Muscle layer of colon (tissue), 2 donors: ENCODE measurements around the gene COL8A2.

Source experiments
- H3K27ac ChIP-seq: one replicate; pipeline ENCODE4 v1.7.0; 2013; ENCODE audit warnings: low read depth, mild to moderate bottlenecking, low read length, moderate library complexity
- H3K27me3 ChIP-seq, 2 donors: one replicate each; pipeline ENCODE4 v1.7.0; 2013; ENCODE audit warnings: low read length in 2 of 2, mild to moderate bottlenecking in 2 of 2; ENCODE audit not compliant: insufficient read depth in 2 of 2, control insufficient read depth in 1 of 2
- H3K36me3 ChIP-seq: one replicate; pipeline ENCODE4 v1.7.0; 2013; ENCODE audit warnings: mild to moderate bottlenecking, low read length; ENCODE audit not compliant: insufficient read depth
- H3K4me1 ChIP-seq: one replicate; pipeline ENCODE4 v1.7.0; 2013; ENCODE audit warnings: mild to moderate bottlenecking, low read length; ENCODE audit not compliant: insufficient read depth
- H3K4me3 ChIP-seq, 2 donors: one replicate each; pipeline ENCODE4 v1.7.0; 2013; ENCODE audit warnings: low read length in 2 of 2, low read depth in 1 of 2, mild to moderate bottlenecking in 1 of 2, moderate library complexity in 1 of 2
- H3K9ac ChIP-seq: one replicate; pipeline ENCODE4 v1.7.0; 2013; ENCODE audit warnings: low read length
- H3K9me3 ChIP-seq: one replicate; pipeline ENCODE4 v1.7.0; 2013; ENCODE audit warnings: mild to moderate bottlenecking, low read length
- donor health status: abdominal sarcoma.
- donor health status: Adenocarcinoma of cecum.

The COL8A2 gene

GRCh38 chr1:36086529-36087232 is 38.3 kb downstream of the COL8A2 start:
- no peaks in the 10 kb centered on the region for H3K9me3 ChIP-seq
- peaks cover 0 to 9% of the 10 kb centered on the region in 2 donors for H3K27me3 ChIP-seq
- H3K4me3 ChIP-seq: no peak overlapping the region
- peaks cover 20% of the 10 kb centered on the region for H3K4me1 ChIP-seq
- H3K36me3 ChIP-seq: peaks cover 9% of the 10 kb centered on the region
- no peak overlapping the region for H3K9ac ChIP-seq
- H3K27ac ChIP-seq: no peak overlapping the region

GRCh38 chr1:36085686-36086526 is 39.1 kb downstream of the COL8A2 start:
- Histone ChIP-seq H3K27me3 (peaks cover 0 to 9% of the 10 kb centered on the region in 2 donors), H3K27ac (no peak overlapping the region), H3K9me3 (no peaks in the 10 kb centered on the region), H3K4me1 (peaks cover 20% of the 10 kb centered on the region), H3K4me3 (no peak overlapping the region), H3K36me3 (peaks cover 1% of the 10 kb centered on the region), H3K9ac (no peak overlapping the region)

GRCh38 chr1:36085126-36085525 is 39.9 kb downstream of the COL8A2 start:
- Histone ChIP-seq H3K27ac (no peak overlapping the region), H3K9ac (no peak overlapping the region), H3K36me3 (no peaks in the 10 kb centered on the region), H3K9me3 (no peaks in the 10 kb centered on the region), H3K27me3 (peaks cover 0 to 9% of the 10 kb centered on the region in 2 donors), H3K4me3 (no peak overlapping the region), H3K4me1 (peaks cover 17% of the 10 kb centered on the region)

GRCh38 chr1:36084497-36085115 is 40.4 kb downstream of the COL8A2 start:
- Histone ChIP-seq H3K36me3 (no peaks in the 10 kb centered on the region), H3K4me1 (peaks cover 12% of the 10 kb centered on the region), H3K4me3 (peak overlapping the region; percentile 61 to 64), H3K27ac (peak overlapping the region; percentile 58), H3K9me3 (no peaks in the 10 kb centered on the region), H3K9ac (peak overlapping the region; percentile 33), H3K27me3 (peaks cover 0 to 9% of the 10 kb centered on the region in 2 donors)

GRCh38 chr1:36083635-36084496 is 41.2 kb downstream of the COL8A2 start, which contains the start of gene TEKT2:
Gene TEKT2, plus strand, starts transcription at chr1:36084094. Its CDS starts 828 bp downstream, at chr1:36084922.
- Histone ChIP-seq H3K9ac (peak within 1 kb of the TSS; percentile 33), H3K9me3 (no peaks in the 10 kb centered on the region), H3K4me1 (peaks cover 9% of the 10 kb centered on the region), H3K4me3 (peak within 1 kb of the TSS; percentile 61 to 64), H3K27ac (peak within 1 kb of the TSS; percentile 58), H3K27me3 (peaks cover 0 to 9% of the 10 kb centered on the region in 2 donors), H3K36me3 (no peaks in the 10 kb centered on the region)

GRCh38 chr1:36083219-36083618 is 41.8 kb downstream of the COL8A2 start:
- H3K9me3 ChIP-seq: no peaks in the 10 kb centered on the region
- H3K4me1 ChIP-seq: peaks cover 6% of the 10 kb centered on the region
- no peak overlapping the region for H3K27ac ChIP-seq
- no peak overlapping the region for H3K9ac ChIP-seq
- H3K27me3 ChIP-seq: peaks cover 0 to 9% of the 10 kb centered on the region in 2 donors
- no peak overlapping the region for H3K4me3 ChIP-seq
- no peaks in the 10 kb centered on the region for H3K36me3 ChIP-seq

- H3K9ac ChIP-seq: no peak overlapping the region
These were observed 43.0 kb downstream of the COL8A2 start for GRCh38 chr1:36081926-36082485.

GRCh38 chr1:36080801-36081200 is 44.2 kb downstream of the COL8A2 start:
- Histone ChIP-seq H3K9me3 (no peaks in the 10 kb centered on the region), H3K9ac (no peak overlapping the region), H3K4me3 (no peak overlapping the region), H3K27ac (no peak overlapping the region), H3K36me3 (no peaks in the 10 kb centered on the region), H3K4me1 (peaks cover 5% of the 10 kb centered on the region), H3K27me3 (peaks cover 0 to 9% of the 10 kb centered on the region in 2 donors)

More at GRCh38 chr1:36081926-36082485, 43.0 kb downstream of the COL8A2 start:
- Histone ChIP-seq H3K4me1 (peaks cover 5% of the 10 kb centered on the region), H3K36me3 (no peaks in the 10 kb centered on the region), H3K27ac (no peak overlapping the region), H3K9me3 (no peaks in the 10 kb centered on the region), H3K27me3 (peaks cover 0 to 9% of the 10 kb centered on the region in 2 donors), H3K4me3 (no peak overlapping the region)

- no peak overlapping the region for H3K9ac ChIP-seq
- peaks cover 5% of the 10 kb centered on the region for H3K4me1 ChIP-seq
- no peaks in the 10 kb centered on the region for H3K9me3 ChIP-seq
- H3K27me3 ChIP-seq: peaks cover 0 to 9% of the 10 kb centered on the region in 2 donors
- no peaks in the 10 kb centered on the region for H3K36me3 ChIP-seq
- no peak overlapping the region for H3K27ac ChIP-seq
- no peak overlapping the region for H3K4me3 ChIP-seq
These were observed 44.8 kb downstream of the COL8A2 start for GRCh38 chr1:36080236-36080635.

- no peak overlapping the region for H3K9ac ChIP-seq
- no peaks in the 10 kb centered on the region for H3K9me3 ChIP-seq
- H3K27me3 ChIP-seq: no peaks in the 10 kb centered on the region
- H3K4me3 ChIP-seq: no peak overlapping the region
- H3K36me3 ChIP-seq: no peaks in the 10 kb centered on the region
- no peaks in the 10 kb centered on the region for H3K4me1 ChIP-seq
- no peak overlapping the region for H3K27ac ChIP-seq
These were observed 47.9 kb downstream of the COL8A2 start for GRCh38 chr1:36076979-36077573.
